Stimulated activated naive B cell treated with anti-CD40 and anti-IgM and Interleukin-4, amounts not matched to agents 10 μg/mL and 1 μg/mL and 100 μg/mL, for 72 hours (primary cell): ENCODE measurements around the gene SORCS2.

Experiments used
- ATAC-seq, 2 donors: fragments of 150-1000 bp; cut with Tn5 transposase; replicated peaks; 2 replicates each; pipeline ENCODE4 v1.10.0; 2021; ENCODE audit warnings: moderate library complexity in 1 of 2
- DNase-seq: peaks from one replicate; pipeline ENCODE4 v3.0.0; 2021
- H3K27ac Mint-ChIP-seq: one replicate; pipeline ENCODE4 v1.8.0; 2022; ENCODE audit warnings: mild to moderate bottlenecking, mixed read lengths
- H3K27me3 Mint-ChIP-seq, 2 donors: one replicate each; pipeline ENCODE4 v1.8.0; 2022; ENCODE audit warnings: mixed read lengths in 2 of 2
- H3K36me3 Mint-ChIP-seq, 2 donors: one replicate each; pipeline ENCODE4 v1.8.0; 2022; ENCODE audit warnings: mixed read lengths in 2 of 2, mild to moderate bottlenecking in 1 of 2
- H3K4me1 Mint-ChIP-seq, 2 donors: one replicate each; pipeline ENCODE4 v1.8.0; 2022; ENCODE audit warnings: mixed read lengths in 2 of 2, mild to moderate bottlenecking in 1 of 2
- H3K4me3 Mint-ChIP-seq, 2 donors: one replicate each; pipeline ENCODE4 v1.8.0; 2022; ENCODE audit warnings: mild to moderate bottlenecking in 2 of 2, mixed read lengths in 2 of 2, moderate library complexity in 1 of 2
- H3K9me3 Mint-ChIP-seq, 2 donors: one replicate each; pipeline ENCODE4 v1.8.0; 2022; ENCODE audit warnings: mixed read lengths in 2 of 2, mild to moderate bottlenecking in 1 of 2

Gene SORCS2

GRCh38 chr4:7195546-7196287 is 3.4 kb downstream of the SORCS2 start:
- no peaks in the 10 kb centered on the region for H3K36me3 Mint-ChIP-seq
- no peak overlapping the region for H3K4me3 Mint-ChIP-seq
- DNase-seq (no peak), ATAC-seq (no peak)
- H3K9me3 Mint-ChIP-seq, result no peaks in the 10 kb centered on the region
- no peaks in the 10 kb centered on the region for H3K4me1 Mint-ChIP-seq
- H3K27ac Mint-ChIP-seq, result no peak overlapping the region
- peaks cover 50 to 64% of the 10 kb centered on the region in 2 donors for H3K27me3 Mint-ChIP-seq

GRCh38 chr4:7196288-7196651 is 3.9 kb downstream of the SORCS2 start:
- Mint-ChIP-seq H3K27ac (no peak overlapping the region), H3K4me1 (no peaks in the 10 kb centered on the region), H3K4me3 (no peak overlapping the region), H3K36me3 (no peaks in the 10 kb centered on the region), H3K9me3 (no peaks in the 10 kb centered on the region), H3K27me3 (peaks cover 55 to 69% of the 10 kb centered on the region in 2 donors)
- ATAC-seq (no peak), DNase-seq (no peak)

GRCh38 chr4:7196736-7197135 is 4.4 kb downstream of the SORCS2 start:
- DNase-seq (no peak), ATAC-seq (no peak)
- no peaks in the 10 kb centered on the region for H3K36me3 Mint-ChIP-seq
- H3K4me3 Mint-ChIP-seq, result no peak overlapping the region
- H3K27me3 Mint-ChIP-seq, result peaks cover 60 to 69% of the 10 kb centered on the region in 2 donors
- no peaks in the 10 kb centered on the region for H3K4me1 Mint-ChIP-seq
- H3K9me3 Mint-ChIP-seq, result no peaks in the 10 kb centered on the region
- H3K27ac Mint-ChIP-seq, result no peak overlapping the region

- H3K27me3 Mint-ChIP-seq, result peaks cover 59 to 68% of the 10 kb centered on the region in 2 donors
- no peaks in the 10 kb centered on the region for H3K36me3 Mint-ChIP-seq
- H3K4me1 Mint-ChIP-seq, result no peaks in the 10 kb centered on the region
Measured at GRCh38 chr4:7197910-7198309, 5.6 kb downstream of the SORCS2 start.

GRCh38 chr4:7198440-7199128 is 6.2 kb downstream of the SORCS2 start:
- Mint-ChIP-seq H3K36me3 (no peaks in the 10 kb centered on the region), H3K27ac (no peak overlapping the region), H3K9me3 (no peaks in the 10 kb centered on the region), H3K4me3 (no peak overlapping the region), H3K4me1 (no peaks in the 10 kb centered on the region), H3K27me3 (peaks cover 59 to 63% of the 10 kb centered on the region in 2 donors)
- ATAC-seq (no peak), DNase-seq (no peak)

More at GRCh38 chr4:7197910-7198309, 5.6 kb downstream of the SORCS2 start:
- no peak for DNase-seq
- Mint-ChIP-seq H3K27ac (no peak overlapping the region), H3K4me3 (no peak overlapping the region), H3K9me3 (no peaks in the 10 kb centered on the region)
- no peak for ATAC-seq

GRCh38 chr4:7199129-7199725 is 6.9 kb downstream of the SORCS2 start:
- Mint-ChIP-seq H3K4me3 (no peak overlapping the region), H3K27me3 (peaks cover 53 to 57% of the 10 kb centered on the region in 2 donors), H3K4me1 (no peaks in the 10 kb centered on the region), H3K9me3 (no peaks in the 10 kb centered on the region), H3K36me3 (no peaks in the 10 kb centered on the region), H3K27ac (no peak overlapping the region)
- DNase-seq (no peak), ATAC-seq (no peak)

GRCh38 chr4:7199771-7200441 is 7.6 kb downstream of the SORCS2 start:
- no peaks in the 10 kb centered on the region for H3K36me3 Mint-ChIP-seq
- H3K4me1 Mint-ChIP-seq, result no peaks in the 10 kb centered on the region
- H3K27me3 Mint-ChIP-seq, result peaks cover 46 to 50% of the 10 kb centered on the region in 2 donors
- no peaks in the 10 kb centered on the region for H3K9me3 Mint-ChIP-seq
- H3K4me3 Mint-ChIP-seq, result no peak overlapping the region
- H3K27ac Mint-ChIP-seq, result no peak overlapping the region
- DNase-seq (no peak), ATAC-seq (no peak)

GRCh38 chr4:7200801-7201200 is 8.5 kb downstream of the SORCS2 start:
- no peak overlapping the region for H3K4me3 Mint-ChIP-seq

GRCh38 chr4:7201420-7202305 is 9.3 kb downstream of the SORCS2 start:
- Mint-ChIP-seq H3K9me3 (no peaks in the 10 kb centered on the region), H3K27ac (no peak overlapping the region), H3K4me3 (no peak overlapping the region), H3K36me3 (no peaks in the 10 kb centered on the region), H3K4me1 (no peaks in the 10 kb centered on the region), H3K27me3 (peaks cover 31 to 44% of the 10 kb centered on the region in 2 donors)
- DNase-seq (no peak), ATAC-seq (no peak)

More at GRCh38 chr4:7200801-7201200, 8.5 kb downstream of the SORCS2 start:
- no peaks in the 10 kb centered on the region for H3K9me3 Mint-ChIP-seq
- H3K36me3 Mint-ChIP-seq, result no peaks in the 10 kb centered on the region
- H3K4me1 Mint-ChIP-seq, result no peaks in the 10 kb centered on the region
- DNase-seq (no peak), ATAC-seq (no peak)
- peaks cover 40 to 50% of the 10 kb centered on the region in 2 donors for H3K27me3 Mint-ChIP-seq
- no peak overlapping the region for H3K27ac Mint-ChIP-seq

GRCh38 chr4:7202411-7202810 is 10.1 kb downstream of the SORCS2 start:
- Mint-ChIP-seq H3K27me3 (peaks cover 25 to 36% of the 10 kb centered on the region in 2 donors), H3K4me1 (no peaks in the 10 kb centered on the region), H3K27ac (no peak overlapping the region), H3K4me3 (no peak overlapping the region), H3K36me3 (no peaks in the 10 kb centered on the region), H3K9me3 (no peaks in the 10 kb centered on the region)
- no peak for DNase-seq
- ATAC-seq, result no peak

GRCh38 chr4:7204656-7205387 is 12.5 kb downstream of the SORCS2 start:
- ATAC-seq (no peak), DNase-seq (no peak)
- Mint-ChIP-seq H3K27ac (peak overlapping the region; percentile 10), H3K9me3 (no peaks in the 10 kb centered on the region), H3K36me3 (no peaks in the 10 kb centered on the region), H3K4me3 (no peak overlapping the region), H3K4me1 (no peaks in the 10 kb centered on the region), H3K27me3 (peaks cover 14 to 21% of the 10 kb centered on the region in 2 donors)

- DNase-seq (no peak), ATAC-seq (no peak)
- Mint-ChIP-seq H3K27ac (no peak overlapping the region), H3K27me3 (peaks cover 7 to 14% of the 10 kb centered on the region in 2 donors), H3K4me3 (no peak overlapping the region), H3K36me3 (no peaks in the 10 kb centered on the region), H3K9me3 (no peaks in the 10 kb centered on the region), H3K4me1 (no peaks in the 10 kb centered on the region)
Measured at GRCh38 chr4:7206385-7206784, 14.0 kb downstream of the SORCS2 start.

GRCh38 chr4:7206911-7207567 is 14.7 kb downstream of the SORCS2 start:
- no peak for DNase-seq
- H3K9me3 Mint-ChIP-seq, result no peaks in the 10 kb centered on the region
- no peaks in the 10 kb centered on the region for H3K36me3 Mint-ChIP-seq
- no peak overlapping the region for H3K4me3 Mint-ChIP-seq
- H3K27ac Mint-ChIP-seq, result no peak overlapping the region
- H3K27me3 Mint-ChIP-seq, result peaks cover 4 to 7% of the 10 kb centered on the region in 2 donors
- no peak for ATAC-seq
- no peaks in the 10 kb centered on the region for H3K4me1 Mint-ChIP-seq
